Measurements from ENCODE around the gene THEMIS.
"Not testable (repeated sequence)": the region's sequence is repeated elsewhere in the genome, so short reads cannot be mapped to it uniquely, and the experiment has no call there.

THEMIS gene

GRCh38 chr6:127737768-127738167, 163.1 kb downstream of the THEMIS start:
- CTCF ChIA-PET, result interaction anchor here (0.9 to 2.3 kb wide), 8 partner anchors 10 to 779 kb away, joined by 3 to 25 read pairs (median 5); no protein-coding TSS in a partner anchor
- H3K9me3 Mint-ChIP-seq, result no peaks in the 10 kb centered on the region
- no peaks in the 10 kb centered on the region for H3K27me3 Mint-ChIP-seq
- no peak overlapping the region for H3K4me3 Mint-ChIP-seq
- peak overlapping the region; percentile 34 for H3K27ac Mint-ChIP-seq
- DNase-seq, result no peak
- H3K36me3 Mint-ChIP-seq, result peaks cover 38% of the 10 kb centered on the region
- H3K4me1 Mint-ChIP-seq, result peaks cover 12% of the 10 kb centered on the region

- CTCF ChIA-PET, result interaction anchor here (0.6 to 2.3 kb wide), 9 partner anchors 11 to 1514 kb away, joined by 3 to 25 read pairs (median 4); no protein-coding TSS in a partner anchor
- Mint-ChIP-seq H3K36me3 (peaks cover 41% of the 10 kb centered on the region), H3K9me3 (no peaks in the 10 kb centered on the region), H3K4me3 (no peak overlapping the region), H3K4me1 (peaks cover 10% of the 10 kb centered on the region), H3K27me3 (no peaks in the 10 kb centered on the region), H3K27ac (peak overlapping the region; percentile 34)
- DNase-seq, result peak; percentile 48
These were observed 163.8 kb downstream of the THEMIS start for GRCh38 chr6:127737009-127737486.

DNA sequence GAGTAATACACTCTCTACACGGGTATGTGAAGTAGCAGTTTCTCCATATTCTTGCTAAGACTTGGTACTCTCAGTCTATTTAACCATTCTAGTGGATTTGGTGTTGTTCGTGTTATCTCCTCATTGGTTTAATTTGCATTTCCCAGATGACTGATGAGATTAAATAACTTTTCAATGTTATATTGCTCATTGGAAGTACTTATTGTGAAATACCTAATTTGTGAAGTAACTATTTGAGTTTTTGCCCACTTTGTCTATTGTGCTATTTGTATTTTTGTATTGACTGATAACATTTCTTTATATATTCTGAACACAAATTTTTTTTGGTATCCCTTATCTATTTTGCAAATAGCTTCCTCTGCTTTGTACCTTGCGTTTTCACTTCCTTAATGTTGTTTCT, 167.9 kb downstream of the THEMIS start:
- Mint-ChIP-seq H3K36me3 (peaks cover 41% of the 10 kb centered on the region), H3K4me1 (peaks cover 17% of the 10 kb centered on the region), H3K27ac (no peak overlapping the region), H3K9me3 (no peaks in the 10 kb centered on the region), H3K4me3 (no peak overlapping the region), H3K27me3 (no peaks in the 10 kb centered on the region)
- CTCF ChIA-PET, result no interaction called here
- no peak for DNase-seq

DNA sequence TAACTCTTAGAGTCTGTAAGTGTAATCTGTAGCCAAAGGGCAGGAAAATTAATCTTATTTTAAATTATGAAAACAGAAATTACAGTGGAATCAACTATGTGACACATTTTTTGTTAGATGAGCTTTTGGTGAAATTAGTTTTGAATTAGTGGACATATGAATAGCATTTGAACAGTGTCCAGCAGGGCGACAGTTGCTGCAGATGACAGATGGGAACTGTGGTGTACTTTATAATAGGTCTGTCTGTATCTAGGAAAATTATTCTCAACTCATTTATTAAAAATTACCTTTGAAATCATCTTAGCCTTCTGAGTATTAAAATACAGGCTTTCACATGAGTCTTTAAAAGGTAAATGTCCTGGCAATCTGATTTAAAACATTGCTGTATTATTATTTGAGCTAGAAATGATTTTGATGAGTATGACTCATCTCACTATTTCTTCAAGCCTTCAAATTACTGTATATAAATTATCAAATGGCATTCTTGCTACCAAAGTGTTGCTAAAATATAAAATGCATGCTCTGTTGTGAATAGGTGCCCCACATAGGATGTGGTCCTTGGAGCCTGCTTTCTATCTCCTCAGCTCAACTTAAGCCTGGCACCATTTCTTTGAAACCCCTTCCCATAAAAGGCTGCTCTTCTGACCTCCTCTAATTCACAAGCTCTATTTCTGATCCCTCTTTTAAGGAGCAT, 173.5 kb downstream of the THEMIS start:
- CTCF ChIA-PET, result no interaction called here
- Mint-ChIP-seq H3K36me3 (peaks cover 54% of the 10 kb centered on the region), H3K4me1 (peaks cover 6% of the 10 kb centered on the region), H3K27me3 (no peaks in the 10 kb centered on the region), H3K27ac (no peak overlapping the region), H3K4me3 (no peak overlapping the region), H3K9me3 (no peaks in the 10 kb centered on the region)
- no peak for DNase-seq

- CTCF ChIA-PET, result no interaction called here
- Mint-ChIP-seq H3K9me3 (no peaks in the 10 kb centered on the region), H3K27me3 (no peaks in the 10 kb centered on the region), H3K4me3 (no peak overlapping the region), H3K27ac (no peak overlapping the region), H3K4me1 (peaks cover 5% of the 10 kb centered on the region), H3K36me3 (peaks cover 52% of the 10 kb centered on the region)
- DNase-seq, result no peak
These were observed 175.0 kb downstream of the THEMIS start for GRCh38 chr6:127725821-127726220.

DNA sequence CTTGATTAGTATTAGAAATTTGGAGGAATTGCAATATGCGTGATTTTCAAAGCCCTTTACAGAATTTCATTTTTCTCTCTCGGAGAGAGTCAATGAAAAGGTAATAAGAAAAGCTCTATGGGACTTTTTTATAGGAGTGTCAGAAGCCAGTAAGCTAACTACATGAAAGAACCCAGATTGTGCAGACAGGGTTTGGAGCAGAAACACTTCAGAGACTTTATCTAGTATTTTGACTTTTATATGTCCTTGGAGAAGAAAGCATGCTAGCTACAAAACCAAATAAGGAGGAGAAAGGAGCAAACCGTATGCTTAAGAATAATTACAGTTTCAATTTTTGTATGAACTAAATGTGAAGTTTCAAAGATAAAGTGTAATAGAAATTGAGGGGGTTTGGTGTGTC, 182.2 kb downstream of the THEMIS start:
- CTCF ChIA-PET, result no interaction called here
- H3K27me3 Mint-ChIP-seq, result no peaks in the 10 kb centered on the region
- peaks cover 60% of the 10 kb centered on the region for H3K36me3 Mint-ChIP-seq
- H3K4me1 Mint-ChIP-seq, result no peaks in the 10 kb centered on the region
- H3K4me3 Mint-ChIP-seq, result no peak overlapping the region
- no peak for DNase-seq
- H3K27ac Mint-ChIP-seq, result no peak overlapping the region
- H3K9me3 Mint-ChIP-seq, result no peaks in the 10 kb centered on the region

DNA sequence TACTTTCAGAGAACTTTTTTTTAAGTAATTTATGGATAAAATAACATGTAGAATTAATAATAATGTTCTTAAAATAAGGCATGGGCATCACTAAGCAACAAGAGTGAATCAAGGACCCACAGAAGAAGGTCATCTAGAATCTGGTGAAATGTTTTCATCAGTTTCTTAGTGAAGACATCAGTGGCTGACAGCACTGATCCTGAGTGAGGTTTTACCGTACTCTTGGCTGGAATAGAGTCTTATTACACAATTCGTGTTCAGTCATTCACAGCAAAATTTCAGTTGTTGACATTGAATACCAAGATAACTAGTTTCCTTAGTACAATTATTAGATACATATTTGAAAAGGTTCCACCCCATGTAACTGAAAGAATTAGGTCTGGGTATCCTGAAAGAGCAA, 183.5 kb downstream of the THEMIS start:
- Mint-ChIP-seq H3K27me3 (no peaks in the 10 kb centered on the region), H3K4me1 (no peaks in the 10 kb centered on the region), H3K4me3 (no peak overlapping the region), H3K27ac (no peak overlapping the region), H3K36me3 (peaks cover 58% of the 10 kb centered on the region), H3K9me3 (no peaks in the 10 kb centered on the region)
- DNase-seq, result no peak
- CTCF ChIA-PET, result no interaction called here

- CTCF ChIA-PET, result no interaction called here
- Mint-ChIP-seq H3K4me3 (no peak overlapping the region), H3K9me3 (no peaks in the 10 kb centered on the region), H3K27ac (no peak overlapping the region), H3K27me3 (no peaks in the 10 kb centered on the region), H3K36me3 (peaks cover 62% of the 10 kb centered on the region), H3K4me1 (no peaks in the 10 kb centered on the region)
- DNase-seq, result no peak
These were observed 184.4 kb downstream of the THEMIS start for GRCh38 chr6:127716465-127716864.

DNA sequence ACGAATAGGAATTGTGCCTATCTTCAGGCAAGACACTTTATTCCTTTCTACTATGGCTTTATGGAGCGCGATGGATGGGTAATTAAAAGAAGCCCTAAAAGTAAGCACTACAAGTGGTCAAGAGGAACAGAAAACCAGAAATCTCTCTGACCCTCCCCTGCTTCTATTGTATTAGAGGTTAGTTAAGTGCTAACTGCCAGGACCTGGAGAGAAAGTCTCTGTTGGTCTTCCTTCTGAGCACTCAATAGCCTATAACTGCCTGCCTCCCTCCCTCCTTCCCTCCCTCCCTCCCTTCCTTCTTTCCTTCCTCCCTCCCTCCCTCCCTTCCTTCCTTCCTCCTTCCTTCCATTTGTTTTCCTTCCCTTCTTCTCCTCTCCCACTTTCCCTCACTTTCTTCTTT, 190.2 kb downstream of the THEMIS start:
- CTCF ChIA-PET, result no interaction called here
- no peak for DNase-seq
- Mint-ChIP-seq H3K4me1 (no peaks in the 10 kb centered on the region), H3K36me3 (peaks cover 65% of the 10 kb centered on the region), H3K9me3 (peaks cover 4% of the 10 kb centered on the region), H3K27me3 (no peaks in the 10 kb centered on the region), H3K4me3 (no peak overlapping the region), H3K27ac (peak overlapping the region; percentile 31)

- DNase-seq, result no peak
- H3K27me3 Mint-ChIP-seq, result no peaks in the 10 kb centered on the region
- H3K27ac Mint-ChIP-seq, result no peak overlapping the region
- CTCF ChIA-PET, result no interaction called here
- H3K36me3 Mint-ChIP-seq, result peaks cover 62% of the 10 kb centered on the region
- no peaks in the 10 kb centered on the region for H3K4me1 Mint-ChIP-seq
- no peak overlapping the region for H3K4me3 Mint-ChIP-seq
- peaks cover 4% of the 10 kb centered on the region for H3K9me3 Mint-ChIP-seq
These were observed 194.6 kb downstream of the THEMIS start for GRCh38 chr6:127706216-127706615.

GRCh38 chr6:127695108-127695507, 205.8 kb downstream of the THEMIS start:
- no peaks in the 10 kb centered on the region for H3K27me3 Mint-ChIP-seq
- no peak for DNase-seq
- no peaks in the 10 kb centered on the region for H3K4me1 Mint-ChIP-seq
- no peaks in the 10 kb centered on the region for H3K9me3 Mint-ChIP-seq
- CTCF ChIA-PET, result no interaction called here
- H3K36me3 Mint-ChIP-seq, result peaks cover 66% of the 10 kb centered on the region
- H3K27ac Mint-ChIP-seq, result no peak overlapping the region
- H3K4me3 Mint-ChIP-seq, result no peak overlapping the region

- Mint-ChIP-seq H3K9me3 (peaks cover 11% of the 10 kb centered on the region), H3K4me3 (no peak overlapping the region), H3K4me1 (no peaks in the 10 kb centered on the region), H3K27me3 (no peaks in the 10 kb centered on the region), H3K36me3 (peaks cover 65% of the 10 kb centered on the region), H3K27ac (no peak overlapping the region)
- DNase-seq, result no peak
- CTCF ChIA-PET, result no interaction called here
These were observed 209.7 kb downstream of the THEMIS start for GRCh38 chr6:127691146-127691545.

- Mint-ChIP-seq H3K4me1 (no peaks in the 10 kb centered on the region), H3K27ac (no peak overlapping the region), H3K27me3 (no peaks in the 10 kb centered on the region), H3K36me3 (peaks cover 62% of the 10 kb centered on the region), H3K9me3 (peaks cover 11% of the 10 kb centered on the region), H3K4me3 (no peak overlapping the region)
- no peak for DNase-seq
- CTCF ChIA-PET, result no interaction called here
These were observed 210.3 kb downstream of the THEMIS start for GRCh38 chr6:127690588-127690987.

GRCh38 chr6:127690092-127690491, 210.8 kb downstream of the THEMIS start:
- Mint-ChIP-seq H3K27ac (no peak overlapping the region), H3K9me3 (peaks cover 11% of the 10 kb centered on the region), H3K4me3 (no peak overlapping the region), H3K27me3 (no peaks in the 10 kb centered on the region), H3K36me3 (peaks cover 57% of the 10 kb centered on the region), H3K4me1 (no peaks in the 10 kb centered on the region)
- CTCF ChIA-PET, result no interaction called here
- DNase-seq, result no peak

- peaks cover 11% of the 10 kb centered on the region for H3K9me3 Mint-ChIP-seq
- H3K27ac Mint-ChIP-seq, CTCF ChIA-PET, H3K27me3 Mint-ChIP-seq, H3K4me3 Mint-ChIP-seq, H3K4me1 Mint-ChIP-seq, DNase-seq: not testable (repeated sequence)
- peaks cover 40% of the 10 kb centered on the region for H3K36me3 Mint-ChIP-seq
These were observed 213.4 kb downstream of the THEMIS start for GRCh38 chr6:127687490-127687889.
